Trophoblast cell (in vitro differentiated cells and primary cell): ENCODE measurements around the gene ATXN2.

ENCODE experiments used
- DNase-seq, 2 donors: peaks; one replicate each; pipeline ENCODE4 v3.0.0-alpha.2; 2016
- H2AFZ ChIP-seq: 2 replicates; pipeline ENCODE4 v1.6.1; 2013; ENCODE audit warnings: low read length, moderate library complexity, mild to moderate bottlenecking; ENCODE audit not compliant: insufficient read depth, poor library complexity
- H2AK5ac ChIP-seq: 2 replicates; pipeline ENCODE4 v1.6.1; 2013; ENCODE audit warnings: mild to moderate bottlenecking, low read length
- H2BK120ac ChIP-seq: 2 replicates; pipeline ENCODE4 v1.6.1; 2013; ENCODE audit warnings: low read length, mild to moderate bottlenecking, moderate library complexity; ENCODE audit not compliant: insufficient read depth, poor library complexity
- H2BK12ac ChIP-seq: 2 replicates; pipeline ENCODE4 v1.6.1; 2013; ENCODE audit warnings: mild to moderate bottlenecking, low read length, moderate library complexity
- H2BK5ac ChIP-seq: 2 replicates; pipeline ENCODE4 v1.6.1; 2013; ENCODE audit warnings: low read length, low read depth, moderate library complexity, mild to moderate bottlenecking; ENCODE audit not compliant: poor library complexity
- H3K14ac ChIP-seq: 2 replicates; pipeline ENCODE4 v1.6.1; 2013; ENCODE audit warnings: mild to moderate bottlenecking, low read length
- H3K18ac ChIP-seq: 2 replicates; pipeline ENCODE4 v1.6.1; 2013; ENCODE audit warnings: mild to moderate bottlenecking, low read length
- H3K23ac ChIP-seq: 2 replicates; pipeline ENCODE4 v1.6.1; 2013; ENCODE audit warnings: low read length
- H3K27ac ChIP-seq: 2 replicates; pipeline ENCODE4 v1.5.1; 2013; ENCODE audit warnings: low read depth, mild to moderate bottlenecking, inconsistent platforms, low read length, moderate library complexity
- H3K27me3 ChIP-seq: 2 replicates; pipeline ENCODE4 v1.6.1; 2013; ENCODE audit warnings: inconsistent platforms, mild to moderate bottlenecking, low read length, moderate library complexity; ENCODE audit not compliant: insufficient read depth
- H3K36me3 ChIP-seq, 2 experiments: 1 replicate in 1 of 2; 2 replicates in 1 of 2; pipeline ENCODE4 v1.6.1; 2013; ENCODE audit warnings: low read length in 2 of 2, mild to moderate bottlenecking in 2 of 2, moderate library complexity in 1 of 2; ENCODE audit not compliant: insufficient read depth in 2 of 2, control insufficient read depth in 1 of 2
- H3K4ac ChIP-seq: 2 replicates; pipeline ENCODE4 v1.6.1; 2013; ENCODE audit warnings: low read depth, mild to moderate bottlenecking, low read length, moderate library complexity
- H3K4me1 ChIP-seq, 2 experiments: 1 replicate in 1 of 2; 2 replicates in 1 of 2; pipeline ENCODE4 v1.6.1; 2013; ENCODE audit warnings: low read length in 2 of 2, mild to moderate bottlenecking in 2 of 2, moderate library complexity in 1 of 2; ENCODE audit not compliant: insufficient read depth in 2 of 2, control insufficient read depth in 1 of 2
- H3K4me2 ChIP-seq: 2 replicates; pipeline ENCODE4 v1.6.1; 2013; ENCODE audit warnings: inconsistent platforms, mild to moderate bottlenecking, low read length, moderate library complexity
- H3K4me3 ChIP-seq: 2 replicates; pipeline ENCODE4 v1.5.1; 2013; ENCODE audit warnings: mild to moderate bottlenecking, low read depth, low read length, inconsistent platforms
- H3K79me1 ChIP-seq: one replicate; pipeline ENCODE4 v1.6.1; 2013; ENCODE audit warnings: low read length
- H3K79me2 ChIP-seq: 2 replicates; pipeline ENCODE4 v1.6.1; 2013; ENCODE audit warnings: low read length, mild to moderate bottlenecking; ENCODE audit not compliant: control insufficient read depth, insufficient read depth, poor library complexity
- H3K9ac ChIP-seq: 2 replicates; pipeline ENCODE4 v1.6.1; 2013; ENCODE audit warnings: mild to moderate bottlenecking, low read length
- H3K9me3 ChIP-seq: 2 replicates; pipeline ENCODE4 v1.6.1; 2013; ENCODE audit warnings: low read depth, mild to moderate bottlenecking, control low read depth, inconsistent platforms, low read length; ENCODE audit not compliant: insufficient read depth
- H4K12ac ChIP-seq: 2 replicates; pipeline ENCODE4 v1.6.1; 2013; ENCODE audit warnings: low read depth, mild to moderate bottlenecking, low read length, moderate library complexity
- H4K8ac ChIP-seq: 2 replicates; pipeline ENCODE4 v1.6.1; 2013; ENCODE audit warnings: low read depth, mild to moderate bottlenecking, low read length, moderate library complexity
- H4K91ac ChIP-seq: one replicate; pipeline ENCODE4 v1.6.1; 2013; ENCODE audit warnings: low read depth, mild to moderate bottlenecking, low read length, moderate library complexity
- WGBS: extraction: QIAGEN DNeasy Blood & Tissue Kit; methylation state at CpG from one replicate; pipeline ENCODE4 v1.1.7; 2013; ENCODE audit warnings: missing lambda C conversion rate; ENCODE audit not compliant: insufficient read length, insufficient coverage; ENCODE audit errors: extremely low coverage; 5-methylcytosine and 5-hydroxymethylcytosine counted together

The ATXN2 gene

GRCh38 chr12:111439657-111440151, 159.4 kb downstream of the ATXN2 start:
- Histone ChIP-seq H3K79me1 (peaks cover 6% of the 10 kb centered on the region), H3K27me3 (no peaks in the 10 kb centered on the region), H3K9me3 (peaks cover 3% of the 10 kb centered on the region), H4K91ac (no peak overlapping the region), H3K14ac (no peak overlapping the region), H3K9ac (no peak overlapping the region), H3K4ac (no peak overlapping the region), H4K8ac (no peak overlapping the region), H2AFZ (no peak overlapping the region), H4K12ac (no peak overlapping the region), H3K79me2 (no peaks in the 10 kb centered on the region), H2BK120ac (no peak overlapping the region), H3K23ac (no peak overlapping the region), H3K4me1 (peaks cover 13 to 17% of the 10 kb centered on the region in 2 experiments), H3K27ac (no peak overlapping the region), H2BK12ac (no peak overlapping the region), H3K36me3 (peaks cover 3 to 19% of the 10 kb centered on the region in 2 experiments), H3K4me2 (no peak overlapping the region), H2BK5ac (no peak overlapping the region), H2AK5ac (no peak overlapping the region), H3K4me3 (no peak overlapping the region), H3K18ac (no peak overlapping the region)
- no peak for DNase-seq
- WGBS = no CpG with 5 or more reads among the region's 5 CpGs

- H2AK5ac ChIP-seq = no peak overlapping the region
- no peak overlapping the region for H2BK12ac ChIP-seq
- peak in 1 of 2 donors; percentile 39 for DNase-seq
- H3K79me1 ChIP-seq = peaks cover 6% of the 10 kb centered on the region
- no peak overlapping the region for H3K14ac ChIP-seq
- no peak overlapping the region for H3K9ac ChIP-seq
- peaks cover 3% of the 10 kb centered on the region for H3K9me3 ChIP-seq
- H3K4me2 ChIP-seq = no peak overlapping the region
- no CpG with 5 or more reads among the region's 9 CpGs for whole genome bisulfite sequencing
- no peaks in the 10 kb centered on the region for H3K79me2 ChIP-seq
- H3K4me3 ChIP-seq = no peak overlapping the region
- no peak overlapping the region for H4K12ac ChIP-seq
- no peak overlapping the region for H2AFZ ChIP-seq
- H3K4me1 ChIP-seq = peaks cover 8 to 11% of the 10 kb centered on the region in 2 experiments
- H3K27ac ChIP-seq = no peak overlapping the region
- peaks cover 0 to 13% of the 10 kb centered on the region in 2 experiments for H3K36me3 ChIP-seq
- H3K23ac ChIP-seq = no peak overlapping the region
- H4K8ac ChIP-seq = no peak overlapping the region
- no peak overlapping the region for H4K91ac ChIP-seq
- no peak overlapping the region for H3K4ac ChIP-seq
- H3K18ac ChIP-seq = no peak overlapping the region
- H3K27me3 ChIP-seq = no peaks in the 10 kb centered on the region
- no peak overlapping the region for H2BK5ac ChIP-seq
- no peak overlapping the region for H2BK120ac ChIP-seq
Measured at GRCh38 chr12:111438481-111438880, 160.6 kb downstream of the ATXN2 start.

- H3K4me2 ChIP-seq = no peak overlapping the region
Measured at GRCh38 chr12:111437816-111438454, 161.2 kb downstream of the ATXN2 start.

GRCh38 chr12:111436811-111437210, 162.3 kb downstream of the ATXN2 start:
- no peak overlapping the region for H3K23ac ChIP-seq
- WGBS = no CpG with 5 or more reads among the region's 4 CpGs
- H4K91ac ChIP-seq = no peak overlapping the region

More at GRCh38 chr12:111437816-111438454, 161.2 kb downstream of the ATXN2 start:
- Histone ChIP-seq H4K8ac (no peak overlapping the region), H3K4ac (no peak overlapping the region), H3K9ac (no peak overlapping the region), H3K14ac (no peak overlapping the region), H2BK120ac (no peak overlapping the region), H2BK12ac (no peak overlapping the region), H2BK5ac (no peak overlapping the region), H3K4me3 (no peak overlapping the region), H3K23ac (no peak overlapping the region), H2AFZ (no peak overlapping the region), H3K79me1 (peaks cover 5% of the 10 kb centered on the region), H3K9me3 (peaks cover 3% of the 10 kb centered on the region), H3K18ac (no peak overlapping the region), H4K12ac (no peak overlapping the region), H2AK5ac (no peak overlapping the region), H4K91ac (no peak overlapping the region), H3K79me2 (no peaks in the 10 kb centered on the region), H3K36me3 (peaks cover 0 to 8% of the 10 kb centered on the region in 2 experiments), H3K27me3 (no peaks in the 10 kb centered on the region), H3K27ac (no peak overlapping the region), H3K4me1 (peaks cover 7 to 8% of the 10 kb centered on the region in 2 experiments)
- WGBS = no CpG with 5 or more reads among the region's 8 CpGs
- DNase-seq = peak in 1 of 2 donors; percentile 48

More at GRCh38 chr12:111436811-111437210, 162.3 kb downstream of the ATXN2 start:
- Histone ChIP-seq H3K27me3 (no peaks in the 10 kb centered on the region), H4K8ac (no peak overlapping the region), H3K79me1 (no peaks in the 10 kb centered on the region), H3K14ac (no peak overlapping the region), H3K4me2 (no peak overlapping the region), H3K18ac (no peak overlapping the region), H3K27ac (no peak overlapping the region), H2AK5ac (no peak overlapping the region), H2AFZ (no peak overlapping the region), H3K9ac (no peak overlapping the region), H4K12ac (no peak overlapping the region), H2BK5ac (no peak overlapping the region), H3K4me3 (no peak overlapping the region), H3K4ac (no peak overlapping the region), H2BK12ac (no peak overlapping the region), H3K9me3 (peaks cover 3% of the 10 kb centered on the region), H3K79me2 (no peaks in the 10 kb centered on the region), H2BK120ac (no peak overlapping the region), H3K36me3 (no peaks in the 10 kb centered on the region), H3K4me1 (no peaks in the 10 kb centered on the region)
- no peak for DNase-seq
